GM18508 (cell line): ENCODE results near the gene SCYL1.

Source experiments
- ATAC-seq: cut with Tn5 transposase; IDR thresholded peaks from one replicate; pipeline ENCODE4 v1.9.1; 2021; ENCODE audit warnings: moderate number of reproducible peaks; ENCODE audit not compliant: insufficient read depth, unreplicated experiment

SCYL1 gene

DNA sequence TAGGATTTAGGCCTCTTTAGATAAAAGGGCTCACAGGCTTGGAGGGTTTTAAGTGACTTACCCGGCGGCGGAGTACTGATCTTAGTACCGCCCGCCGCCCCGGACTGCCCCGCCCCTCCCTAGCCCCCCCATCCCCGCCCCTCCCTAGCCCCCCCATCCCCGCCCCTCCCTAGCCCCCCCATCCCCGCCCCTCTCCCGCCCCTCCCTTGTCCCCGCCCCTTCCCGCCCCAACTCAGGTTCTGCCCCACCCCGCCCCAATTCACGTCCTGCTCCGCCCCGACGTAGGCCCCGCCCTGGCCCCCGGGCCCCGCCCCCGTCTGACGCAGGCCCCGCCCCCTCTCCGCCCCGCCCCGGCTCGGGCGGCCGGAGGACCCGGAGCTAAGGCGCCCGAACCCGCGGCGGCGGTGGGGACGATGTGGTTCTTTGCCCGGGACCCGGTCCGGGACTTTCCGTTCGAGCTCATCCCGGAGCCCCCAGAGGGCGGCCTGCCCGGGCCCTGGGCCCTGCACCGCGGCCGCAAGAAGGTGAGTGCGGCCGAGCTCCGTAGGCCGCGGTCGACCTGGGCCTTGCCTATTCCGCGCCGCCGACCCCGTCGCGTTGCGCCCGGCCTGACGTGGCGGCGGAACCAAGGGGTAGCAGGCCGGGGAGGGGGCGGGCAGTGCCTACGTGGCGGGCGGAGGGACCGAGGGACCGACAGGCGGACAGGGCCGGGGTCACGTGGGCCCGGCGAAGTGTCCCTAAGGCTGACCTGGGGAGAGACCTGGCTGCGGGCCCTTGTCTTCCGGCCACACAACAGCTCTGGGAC, at the start of gene SCYL1:
Gene SCYL1, plus strand, starts transcription at position 343 of the 805 bp plus-strand sequence. Its CDS starts 71 bp downstream, at position 414.
- ATAC-seq = no peak

GRCh38 chr11:65476632-65477148, 48.2 kb upstream of the SCYL1 start:
- no peak for ATAC-seq

DNA sequence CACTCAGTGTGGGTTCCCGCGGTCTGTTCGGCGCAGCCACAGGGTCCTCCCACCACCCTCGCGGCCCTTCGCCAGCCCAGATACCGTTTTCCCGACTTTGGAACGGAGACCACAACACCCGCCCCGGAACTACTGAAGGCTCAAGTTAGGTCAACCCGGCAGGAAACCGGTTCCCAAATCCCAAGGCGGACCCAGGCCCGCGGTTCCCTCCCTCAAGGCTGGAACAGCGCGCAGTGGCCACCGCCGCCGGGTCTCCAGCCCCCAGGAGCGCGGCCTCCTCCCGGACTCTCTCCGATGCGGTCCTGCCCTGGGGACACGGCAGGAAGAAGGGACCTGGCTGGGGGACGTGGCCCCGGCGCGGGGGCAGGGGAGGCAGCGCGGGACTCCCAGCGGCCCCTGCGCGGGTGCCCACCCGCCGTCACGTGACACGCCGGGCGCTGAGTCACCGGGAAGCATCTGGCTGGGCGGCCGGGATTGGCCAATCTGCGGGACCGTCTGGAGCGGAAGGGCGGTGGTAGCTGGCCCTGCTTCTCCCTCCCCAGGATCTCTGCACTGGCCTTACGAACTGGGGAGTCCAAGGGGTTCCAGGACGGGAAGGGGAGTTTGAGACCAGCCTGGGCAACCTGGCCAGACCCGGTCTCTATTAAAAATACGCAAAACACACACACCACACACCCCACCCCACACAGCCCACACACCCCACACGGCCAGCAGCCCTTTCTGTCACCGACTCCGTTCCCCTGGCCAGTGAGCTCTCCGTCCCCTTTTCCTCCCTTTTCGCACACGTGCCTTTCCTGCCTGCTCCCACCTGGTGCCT, 47.5 kb upstream of the SCYL1 start:
- ATAC-seq = no peak

DNA sequence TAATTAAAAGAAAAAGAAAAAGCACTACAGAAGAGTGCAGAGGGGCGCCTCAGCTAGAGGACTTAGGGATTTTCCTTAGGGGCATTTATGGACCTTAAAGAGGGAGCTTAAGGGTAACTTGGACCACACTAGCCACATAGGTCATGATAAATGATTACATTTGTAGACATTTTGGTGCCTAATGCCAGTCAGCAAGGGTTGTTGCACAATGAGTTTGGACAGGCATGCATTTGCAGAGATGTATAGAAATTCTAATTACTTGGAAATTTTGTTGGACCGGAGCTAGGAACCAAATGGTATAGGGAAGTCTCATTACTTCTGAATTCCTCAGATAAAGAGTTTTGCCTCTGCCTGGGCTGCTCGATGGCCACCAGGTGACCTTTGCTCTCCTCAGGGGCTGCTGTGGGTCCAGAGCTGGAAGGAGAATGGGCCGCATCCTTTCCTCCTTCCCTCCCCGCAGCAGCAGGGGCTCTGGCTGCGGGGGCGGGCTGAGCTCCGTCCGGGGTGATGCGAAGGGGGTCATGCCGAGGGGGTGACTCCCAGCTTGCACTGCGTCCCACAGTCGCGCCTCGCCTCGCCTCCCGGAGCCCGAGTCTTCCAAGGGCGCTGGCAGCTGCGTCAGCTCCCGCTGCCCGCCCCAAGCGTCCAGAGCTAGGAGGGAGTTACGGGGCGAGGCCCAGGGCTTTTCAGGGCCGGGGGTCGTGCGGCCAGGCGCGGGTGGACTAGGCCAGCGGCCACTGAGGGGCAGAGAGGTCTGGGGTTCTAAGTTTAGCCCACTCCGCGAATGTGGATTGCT, 46.3 kb upstream of the SCYL1 start:
- ATAC-seq = no peak

- ATAC-seq = no peak
These were observed 45.4 kb upstream of the SCYL1 start for GRCh38 chr11:65479184-65480145.

DNA sequence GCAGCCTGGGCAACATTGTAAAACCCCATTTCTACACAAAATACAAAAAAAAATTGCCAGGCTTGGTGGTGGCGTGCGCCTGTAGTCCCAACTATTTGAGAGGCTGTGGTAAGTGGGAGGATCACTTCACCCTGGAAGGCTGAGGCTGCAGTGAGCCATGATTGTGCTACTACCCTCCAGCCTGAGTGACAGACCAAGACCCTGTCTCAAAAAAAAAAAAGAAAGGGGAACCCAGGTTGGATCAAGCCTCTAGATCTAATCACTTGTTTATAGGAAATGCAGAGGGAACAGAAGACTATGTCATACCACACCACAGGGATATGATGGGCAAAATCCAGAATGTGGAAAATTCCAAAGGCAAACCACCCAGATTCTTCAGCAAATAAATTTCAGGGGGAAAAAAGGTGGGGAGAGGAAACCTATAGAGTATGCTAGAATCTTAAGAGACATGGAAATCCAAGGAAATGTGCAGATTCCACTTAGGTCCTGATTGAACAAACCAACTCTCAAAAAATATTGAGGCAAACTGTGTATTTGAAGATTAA, 42.5 kb upstream of the SCYL1 start:
- no peak for ATAC-seq

DNA sequence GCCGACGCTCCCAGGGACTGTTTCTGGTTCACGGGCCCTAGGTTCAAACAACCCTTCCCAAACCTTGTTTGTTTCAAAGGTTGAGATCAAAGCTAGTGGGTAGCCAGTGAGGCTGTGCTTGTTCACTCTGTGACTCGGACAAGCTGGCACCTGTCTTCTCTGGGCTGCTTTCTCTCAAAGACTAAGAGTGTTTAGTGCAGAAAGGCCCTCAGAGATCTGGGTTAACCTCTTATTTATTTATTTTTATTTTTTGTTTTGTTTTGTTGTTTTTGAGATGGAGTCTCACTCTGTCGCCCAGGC, 39.0 kb upstream of the SCYL1 start:
- ATAC-seq = no peak

DNA sequence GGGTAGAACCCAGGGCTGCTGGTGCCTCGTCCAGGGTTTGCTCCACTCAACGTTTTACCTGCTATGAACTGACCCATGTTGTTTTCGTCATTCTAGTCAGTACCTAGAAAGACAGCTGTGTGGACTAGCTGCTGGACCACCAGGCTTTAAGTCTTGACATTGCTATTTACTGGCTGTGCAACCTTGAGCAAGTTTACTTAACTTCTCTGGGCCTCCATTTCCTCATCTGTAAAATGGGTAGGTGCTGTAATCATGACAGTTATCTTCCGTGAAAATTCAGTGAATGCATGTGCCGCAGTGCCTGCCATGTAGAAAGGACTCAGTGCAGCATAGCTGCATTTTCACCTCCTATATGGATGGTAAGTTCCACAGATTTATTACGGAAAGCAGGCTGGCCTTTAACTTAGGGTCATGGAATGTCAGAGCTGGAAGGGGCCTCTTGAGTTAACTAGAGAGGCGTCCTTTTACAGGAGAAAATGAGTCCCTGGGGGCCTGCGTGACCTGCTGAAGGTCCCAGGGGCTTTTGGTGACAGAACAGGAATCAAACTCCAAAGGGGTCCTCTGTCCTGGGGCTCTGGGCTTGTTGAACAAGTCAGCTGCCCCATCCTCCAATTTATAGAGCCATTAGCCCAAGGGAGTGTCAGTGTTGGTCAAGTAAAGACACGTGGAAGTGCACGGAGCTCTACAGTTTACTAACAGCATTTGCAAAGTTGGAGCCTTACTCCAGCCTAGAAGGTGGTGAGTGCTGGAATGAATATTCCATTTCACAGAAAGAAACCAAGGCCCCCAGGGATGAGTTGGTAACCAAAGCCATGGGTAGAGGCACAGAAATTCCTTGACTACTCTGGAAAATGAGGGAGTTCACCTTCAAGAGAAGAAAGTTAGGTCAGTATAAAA, 38.1 kb upstream of the SCYL1 start:
- no peak for ATAC-seq

DNA sequence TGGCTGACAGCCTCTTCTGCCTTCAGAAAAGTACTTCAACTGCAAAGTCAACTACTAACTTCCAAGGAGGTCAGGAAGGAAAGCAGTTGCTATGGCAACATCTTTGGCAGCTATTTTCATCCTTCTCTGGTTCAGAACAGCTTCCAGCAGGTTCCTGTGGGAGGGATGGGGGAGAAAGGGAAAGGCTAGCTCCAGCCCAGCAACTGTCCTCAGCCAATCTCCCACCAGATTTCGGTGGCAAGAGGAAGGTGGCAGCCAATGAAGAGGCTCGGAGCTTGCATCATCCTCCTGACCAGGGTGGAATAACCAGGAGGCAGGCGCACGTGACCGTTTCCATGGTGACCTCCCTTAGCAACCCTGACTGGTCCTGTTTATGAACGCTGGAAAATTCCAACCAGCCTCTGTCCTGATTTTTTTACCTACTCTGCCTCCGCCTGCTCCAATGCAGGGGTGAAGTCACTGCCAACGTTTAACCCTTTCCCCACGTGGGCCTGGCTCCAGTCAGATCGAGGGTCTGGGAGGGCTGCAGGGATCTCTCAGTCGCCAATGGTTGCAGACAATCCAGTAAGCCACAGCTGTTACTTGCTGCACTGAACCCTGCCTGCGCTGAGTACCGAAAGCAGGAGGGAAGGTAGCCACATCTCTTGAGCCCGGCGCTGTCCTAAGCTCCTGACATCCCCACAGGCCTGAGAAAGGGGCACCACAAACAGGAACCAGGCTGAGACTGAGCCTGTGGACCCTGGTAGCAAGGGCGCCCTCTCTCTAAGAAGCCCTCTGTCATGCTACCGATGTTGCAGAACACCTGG, 37.2 kb upstream of the SCYL1 start:
- no peak for ATAC-seq

- ATAC-seq = no peak
These were observed 36.4 kb upstream of the SCYL1 start for GRCh38 chr11:65488273-65489034.

GRCh38 chr11:65489035-65489705, 35.7 kb upstream of the SCYL1 start:
- no peak for ATAC-seq

- ATAC-seq = no peak
These were observed 35.1 kb upstream of the SCYL1 start for GRCh38 chr11:65489706-65490320.

GRCh38 chr11:65491163-65491465, 33.8 kb upstream of the SCYL1 start:
- ATAC-seq = no peak

GRCh38 chr11:65491614-65492386, 33.1 kb upstream of the SCYL1 start:
- ATAC-seq = no peak

GRCh38 chr11:65492387-65492636, 32.6 kb upstream of the SCYL1 start:
- ATAC-seq = no peak
